Pancreas (tissue), 10 donors: Measurements from ENCODE around the gene BCL7B. TPM values are rescaled to one million over a fixed set of nuclear protein-coding genes. Genes with fewer than 3 reads are reported as not detected.
"Not testable (repeated sequence)": the region's sequence is repeated elsewhere in the genome, so short reads cannot be mapped to it uniquely, and the experiment has no call there.

Experiments
- ATAC-seq, 4 donors: fragments of 200-7000 bp; cut with Tn5 transposase; one replicate each; pipeline versions ENCODE4 v1.8.0 to v1.9.1; 2020; ENCODE audit warnings: mild to moderate bottlenecking in 4 of 4, moderate library complexity in 4 of 4
- DNase-seq, 6 donors: peaks; one replicate each; pipeline ENCODE4 v3.0.0-alpha.2; 2020
- FAIRE-seq: peaks from 2 replicates; lab custom pipeline; 2012; peaks lifted over from hg19 to GRCh38; lab: Jason Lieb, UNC
- H3K27ac ChIP-seq, 4 donors: fragments of 200-600 bp; sonication (generic); 1 replicate in 3 of 4; 2 replicates in 1 of 4; pipeline versions ENCODE4 v1.5.0 to v1.8.0; 2020
- H3K27me3 ChIP-seq, 4 donors: fragments of 200-600 bp; one replicate each; pipeline ENCODE4 v1.8.0; 2021
- H3K36me3 ChIP-seq, 3 donors: fragments of 200-600 bp; sonication (generic) in 1 of 3; one replicate each; pipeline versions ENCODE4 v1.5.0 to v1.8.0; 2020 to 2021
- H3K4me1 ChIP-seq, 3 donors: fragments of 200-600 bp; one replicate each; pipeline ENCODE4 v1.8.0; 2021
- H3K4me3 ChIP-seq, 4 donors: fragments of 200-600 bp; sonication (generic) in 2 of 4; one replicate each; pipeline versions ENCODE4 v1.5.0 to v1.8.0; 2020 to 2021
- H3K9me3 ChIP-seq, 4 donors: fragments of 200-600 bp; one replicate each; pipeline ENCODE4 v1.8.0; 2021
- WGBS, 2 donors: extraction: QIAGEN DNeasy Blood & Tissue Kit; methylation state at CpG; one replicate each; pipeline ENCODE4 v1.1.7; 2013; 5-methylcytosine and 5-hydroxymethylcytosine counted together
- intact Hi-C, 3 donors: fragments of 100-400 bp; cut with DNase I; formaldehyde crosslinking; loops; one replicate each; pipeline versions ENCODE4 v1.11.1 to v1.14.2; 2022
- polyA plus RNA-seq, 2 donors: library from polyadenylated mRNA; stranded (reverse); fragments of 200-250 nt; gene quantifications; one replicate each; pipeline ENCODE4 v1.2.3, GENCODE V29; 2013
- total RNA-seq, 6 donors: library from RNA; stranded (reverse); fragmentation: NEBNext Ultra II Directional in 4 of 6; extraction: Animal tissue kit (Norgen Biotek cat#: 25700) in 4 of 6; gene quantifications; one replicate each; pipeline versions ENCODE4 v1.2.1 to v1.2.4, GENCODE V29; 2021 to 2023
- TF ChIP-seq, protein P1 (sequence below), 4 donors: fragments of 200-600 bp; sonication (generic) in 3 of 4; IDR thresholded peaks; one replicate each; pipeline versions ENCODE4 v1.5.0 to v1.8.0; 2021; ENCODE audit warnings: antibody characterized with exemption in 4 of 4
- donor health status: healthy with polysubstance abuse.
- donor health status: DM: no; HTN: no; CAD: no; lungs with moderate emphysema.
- donor health status: DM: no; HTN: no; CAD: no.
- donor health status: control.
- donor health status: control.
- donor health status: Bipolar disorder and iron deficiency.
- donor health status: DM: yes; HTN: yes; CAD: no.
- donor health status: DM: no; HTN: no; CAD: no.
- donor health status: DM: no; HTN: no; CAD: no.
- donor health status: DM: yes; HTN: yes; CAD: no.

Gene BCL7B
- total and polyA plus RNA-seq, 8 donors, result 13.5 to 44.6 (median 17.6) TPM

GRCh38 chr7:73530800-73531199, 26.7 kb downstream of the BCL7B start:
- WGBS, 2 donors, result 94 to 98% methylated on average over 3 of the region's 3 CpGs
- Histone ChIP-seq H3K4me1 (no peaks in the 10 kb centered on the region), H3K4me3 (no peak overlapping the region), H3K27ac (no peak overlapping the region), H3K9me3 (no peaks in the 10 kb centered on the region), H3K36me3 (peaks cover 0 to 2% (median 0%) of the 10 kb centered on the region in 3 donors), H3K27me3 (no peaks in the 10 kb centered on the region)
- no peak for ATAC-seq
- DNase-seq, result no peak
- intact Hi-C loops, result no loop called here
- FAIRE-seq, result no peak
- TF ChIP-seq, protein P1, sequence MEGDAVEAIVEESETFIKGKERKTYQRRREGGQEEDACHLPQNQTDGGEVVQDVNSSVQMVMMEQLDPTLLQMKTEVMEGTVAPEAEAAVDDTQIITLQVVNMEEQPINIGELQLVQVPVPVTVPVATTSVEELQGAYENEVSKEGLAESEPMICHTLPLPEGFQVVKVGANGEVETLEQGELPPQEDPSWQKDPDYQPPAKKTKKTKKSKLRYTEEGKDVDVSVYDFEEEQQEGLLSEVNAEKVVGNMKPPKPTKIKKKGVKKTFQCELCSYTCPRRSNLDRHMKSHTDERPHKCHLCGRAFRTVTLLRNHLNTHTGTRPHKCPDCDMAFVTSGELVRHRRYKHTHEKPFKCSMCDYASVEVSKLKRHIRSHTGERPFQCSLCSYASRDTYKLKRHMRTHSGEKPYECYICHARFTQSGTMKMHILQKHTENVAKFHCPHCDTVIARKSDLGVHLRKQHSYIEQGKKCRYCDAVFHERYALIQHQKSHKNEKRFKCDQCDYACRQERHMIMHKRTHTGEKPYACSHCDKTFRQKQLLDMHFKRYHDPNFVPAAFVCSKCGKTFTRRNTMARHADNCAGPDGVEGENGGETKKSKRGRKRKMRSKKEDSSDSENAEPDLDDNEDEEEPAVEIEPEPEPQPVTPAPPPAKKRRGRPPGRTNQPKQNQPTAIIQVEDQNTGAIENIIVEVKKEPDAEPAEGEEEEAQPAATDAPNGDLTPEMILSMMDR (IDR thresholded peaks at IDR 0.05), result no peak

GRCh38 chr7:73526896-73527821, 30.3 kb downstream of the BCL7B start:
- Histone ChIP-seq H3K9me3 (no peaks in the 10 kb centered on the region), H3K27me3 (no peaks in the 10 kb centered on the region), H3K4me1 (no peaks in the 10 kb centered on the region), H3K36me3 (no peaks in the 10 kb centered on the region), H3K27ac (no peak overlapping the region), H3K4me3 (no peak overlapping the region)
- DNase-seq, result peak in 1 of 6 donors; percentile 6
- no peak for FAIRE-seq
- intact Hi-C loops, result no loop called here
- no peak for ATAC-seq
- TF ChIP-seq, protein P1 (IDR thresholded peaks at IDR 0.05), result no peak
- WGBS, 2 donors, result 76 to 89% methylated on average over 8 of the region's 8 CpGs

DNA sequence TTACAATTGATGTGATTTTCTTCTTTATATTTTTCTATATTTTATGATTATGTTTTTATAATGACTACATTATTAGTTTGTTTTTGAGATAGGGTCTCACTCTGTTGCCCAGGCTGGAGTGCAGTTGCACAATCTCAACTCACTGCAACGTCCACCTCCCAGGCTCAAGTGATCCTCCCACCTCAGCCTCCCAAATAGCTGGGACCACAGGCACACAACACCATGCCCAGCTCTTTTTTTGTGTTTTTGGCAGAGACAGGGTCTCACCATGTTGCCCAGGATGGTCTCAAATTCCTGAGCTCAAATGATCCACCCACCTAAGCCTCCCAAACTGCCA, 31.4 kb downstream of the BCL7B start:
- H3K9me3 ChIP-seq, ATAC-seq, H3K36me3 ChIP-seq, H3K4me3 ChIP-seq, FAIRE-seq, H3K27me3 ChIP-seq, H3K4me1 ChIP-seq, H3K27ac ChIP-seq, intact Hi-C loops: not testable (repeated sequence)
- peak in 1 of 6 donors; percentile 1 for DNase-seq
- WGBS, 2 donors, result 53 to 71% methylated on average over 1 of the region's 1 CpG

GRCh38 chr7:73522105-73522872, 35.2 kb downstream of the BCL7B start, which contains the start of gene BAZ1B:
Gene BAZ1B, minus strand, starts transcription at chr7:73522293. Its CDS starts 360 bp downstream, at chr7:73521933.
- H3K27me3 ChIP-seq, result no peaks in the 10 kb centered on the region
- TF ChIP-seq, protein P1 (IDR thresholded peaks at IDR 0.05), result no peak
- H3K36me3 ChIP-seq, result no peaks in the 10 kb centered on the region
- DNase-seq (peak; percentile 95 to 99 (median 98)), FAIRE-seq (no peak), ATAC-seq (peak; percentile 96 to 99 (median 96))
- intact Hi-C loops, result no loop called here
- no peaks in the 10 kb centered on the region for H3K9me3 ChIP-seq
- peak within 1 kb of the TSS; percentile 64 to 96 (median 89) for H3K4me3 ChIP-seq
- H3K4me1 ChIP-seq, result peaks cover 13 to 27% (median 25%) of the 10 kb centered on the region in 3 donors
- 0% methylated on average over 42 to 71 of the region's 71 CpGs for WGBS, 2 donors
- peak within 1 kb of the TSS; percentile 80 to 97 (median 90) for H3K27ac ChIP-seq

- TF ChIP-seq, protein P1 (IDR thresholded peaks at IDR 0.05), result no peak
Measured at GRCh38 chr7:73521636-73522104, 35.8 kb downstream of the BCL7B start.

More at GRCh38 chr7:73521636-73522104, 35.8 kb downstream of the BCL7B start:
- WGBS, 2 donors, result 0 to 1% methylated on average over 41 to 62 of the region's 62 CpGs
- H3K36me3 ChIP-seq, result peaks cover 0 to 2% (median 0%) of the 10 kb centered on the region in 3 donors
- H3K27ac ChIP-seq, result peak overlapping the region; percentile 80 to 97 (median 90)
- no peaks in the 10 kb centered on the region for H3K9me3 ChIP-seq
- FAIRE-seq, result no peak
- H3K4me1 ChIP-seq, result peaks cover 13 to 27% (median 25%) of the 10 kb centered on the region in 3 donors
- H3K4me3 ChIP-seq, result peak overlapping the region; percentile 64 to 96 (median 89)
- H3K27me3 ChIP-seq, result no peaks in the 10 kb centered on the region
- DNase-seq, result peak in 3 of 6 donors; percentile 74 to 85 (median 77)
- peak; percentile 69 to 76 (median 72) for ATAC-seq
- intact Hi-C loops, result no loop called here
